ENCODE data around the gene SIRPD.
"Not testable (repeated sequence)": the region's sequence is repeated elsewhere in the genome, so short reads cannot be mapped to it uniquely, and the experiment has no call there.

SIRPD gene

GRCh38 chr20:1576641-1577040 is 19.1 kb upstream of the SIRPD start:
- no peak overlapping the region for H2AFZ ChIP-seq (ENCODE audit: low read depth, low read length)
- no peaks in the 10 kb centered on the region for H3K27me3 ChIP-seq (ENCODE audit: low read depth, low read length)
- H3K9ac ChIP-seq (ENCODE audit: low read length), result no peak overlapping the region
- no peak overlapping the region for H3K27ac ChIP-seq (ENCODE audit: low read length)
- no peak overlapping the region for H3K4me2 ChIP-seq (ENCODE audit: low read length)
- no peaks in the 10 kb centered on the region for H3K4me1 ChIP-seq (ENCODE audit: low read length)
- H3K4me3 ChIP-seq (ENCODE audit: low read length), result no peak overlapping the region
- no peaks in the 10 kb centered on the region for H3K9me3 ChIP-seq (ENCODE audit: insufficient read depth, low read length)
- H3K36me3 ChIP-seq (replicated peaks; ENCODE audit: low read depth, low read length), result no peaks in the 10 kb centered on the region
- H4K20me1 ChIP-seq (ENCODE audit: insufficient read depth, low read length), result no peaks in the 10 kb centered on the region
- TF ChIP-seq CTCF (IDR thresholded peaks at IDR 0.05; ENCODE audit: low read depth, low read length) (no peak), EZH2phosphoT487 (IDR thresholded peaks at IDR 0.05; ENCODE audit: low read depth) (no peak)
- no peaks in the 10 kb centered on the region for H3K79me2 ChIP-seq (ENCODE audit: low read length)

- not testable (repeated sequence) for H3K9ac ChIP-seq (ENCODE audit: low read length); H2AFZ ChIP-seq (ENCODE audit: low read depth, low read length); H3K27me3 ChIP-seq (ENCODE audit: low read depth, low read length); H3K9me3 ChIP-seq (ENCODE audit: insufficient read depth, low read length); H3K36me3 ChIP-seq (replicated peaks; ENCODE audit: low read depth, low read length); H3K4me1 ChIP-seq (ENCODE audit: low read length); H3K27ac ChIP-seq (ENCODE audit: low read length); H3K4me2 ChIP-seq (ENCODE audit: low read length); H3K79me2 ChIP-seq (ENCODE audit: low read length); H4K20me1 ChIP-seq (ENCODE audit: insufficient read depth, low read length); H3K4me3 ChIP-seq (ENCODE audit: low read length)
Measured at GRCh38 chr20:1576003-1576402, 18.5 kb upstream of the SIRPD start.

- not testable (repeated sequence) for H3K4me3 ChIP-seq (ENCODE audit: low read length); H3K79me2 ChIP-seq (ENCODE audit: low read length); H2AFZ ChIP-seq (ENCODE audit: low read depth, low read length); H3K36me3 ChIP-seq (replicated peaks; ENCODE audit: low read depth, low read length); H4K20me1 ChIP-seq (ENCODE audit: insufficient read depth, low read length); H3K27ac ChIP-seq (ENCODE audit: low read length); H3K4me1 ChIP-seq (ENCODE audit: low read length); H3K4me2 ChIP-seq (ENCODE audit: low read length); H3K9ac ChIP-seq (ENCODE audit: low read length); H3K9me3 ChIP-seq (ENCODE audit: insufficient read depth, low read length)
- peaks cover 14% of the 10 kb centered on the region; the same call in 1 of the 2 replicates for H3K27me3 ChIP-seq (ENCODE audit: low read depth, low read length)
Measured at GRCh38 chr20:1571583-1571982, 14.1 kb upstream of the SIRPD start.

GRCh38 chr20:1569415-1569881 is 11.9 kb upstream of the SIRPD start:
- no peak for TF ChIP-seq EZH2phosphoT487 (IDR thresholded peaks at IDR 0.05; ENCODE audit: low read depth)
- no peak for TF ChIP-seq CTCF (IDR thresholded peaks at IDR 0.05; ENCODE audit: low read depth, low read length)
- H3K4me2 ChIP-seq (ENCODE audit: low read length), result no peak overlapping the region

GRCh38 chr20:1568163-1568490 is 10.6 kb upstream of the SIRPD start:
- H3K9ac ChIP-seq (ENCODE audit: low read length), result no peak overlapping the region
- TF ChIP-seq EZH2phosphoT487 (IDR thresholded peaks at IDR 0.05; ENCODE audit: low read depth) (no peak), CTCF (IDR thresholded peaks at IDR 0.05; ENCODE audit: low read depth, low read length) (no peak)
- H3K79me2 ChIP-seq (ENCODE audit: low read length), result no peaks in the 10 kb centered on the region
- H3K36me3 ChIP-seq (replicated peaks; ENCODE audit: low read depth, low read length), result no peaks in the 10 kb centered on the region
- H4K20me1 ChIP-seq (ENCODE audit: insufficient read depth, low read length), result no peaks in the 10 kb centered on the region
- H3K9me3 ChIP-seq (ENCODE audit: insufficient read depth, low read length), result no peaks in the 10 kb centered on the region
- H3K27me3 ChIP-seq (ENCODE audit: low read depth, low read length), result peaks cover 14% of the 10 kb centered on the region; the same call in 1 of the 2 replicates
- H2AFZ ChIP-seq (ENCODE audit: low read depth, low read length), result no peak overlapping the region
- no peak overlapping the region for H3K27ac ChIP-seq (ENCODE audit: low read length)
- H3K4me1 ChIP-seq (ENCODE audit: low read length), result peaks cover 1% of the 10 kb centered on the region
- H3K4me2 ChIP-seq (ENCODE audit: low read length), result no peak overlapping the region
- no peak overlapping the region for H3K4me3 ChIP-seq (ENCODE audit: low read length)

More at GRCh38 chr20:1569415-1569881, 11.9 kb upstream of the SIRPD start:
- H3K27me3 ChIP-seq (ENCODE audit: low read depth, low read length), result peaks cover 14% of the 10 kb centered on the region; the same call in 1 of the 2 replicates
- H3K9me3 ChIP-seq (ENCODE audit: insufficient read depth, low read length), result no peaks in the 10 kb centered on the region
- H3K27ac ChIP-seq (ENCODE audit: low read length), result no peak overlapping the region
- no peaks in the 10 kb centered on the region for H3K79me2 ChIP-seq (ENCODE audit: low read length)
- H3K36me3 ChIP-seq (replicated peaks; ENCODE audit: low read depth, low read length), result no peaks in the 10 kb centered on the region
- no peaks in the 10 kb centered on the region for H4K20me1 ChIP-seq (ENCODE audit: insufficient read depth, low read length)
- no peak overlapping the region for H3K9ac ChIP-seq (ENCODE audit: low read length)
- H2AFZ ChIP-seq (ENCODE audit: low read depth, low read length), result no peak overlapping the region
- no peaks in the 10 kb centered on the region for H3K4me1 ChIP-seq (ENCODE audit: low read length)
- no peak overlapping the region for H3K4me3 ChIP-seq (ENCODE audit: low read length)
